Activated CD8-positive, alpha-beta memory T cell treated with anti-CD3 and anti-CD28 coated beads for 48 hours (primary cell): ENCODE measurements around the gene RPS2.

Source experiments
- DNase-seq, 3 experiments: peaks; one replicate each; pipeline ENCODE4 v3.0.0-alpha.2; 2020; ENCODE audit warnings: low read depth in 2 of 3, low spot score in 2 of 3

RPS2 gene

DNA sequence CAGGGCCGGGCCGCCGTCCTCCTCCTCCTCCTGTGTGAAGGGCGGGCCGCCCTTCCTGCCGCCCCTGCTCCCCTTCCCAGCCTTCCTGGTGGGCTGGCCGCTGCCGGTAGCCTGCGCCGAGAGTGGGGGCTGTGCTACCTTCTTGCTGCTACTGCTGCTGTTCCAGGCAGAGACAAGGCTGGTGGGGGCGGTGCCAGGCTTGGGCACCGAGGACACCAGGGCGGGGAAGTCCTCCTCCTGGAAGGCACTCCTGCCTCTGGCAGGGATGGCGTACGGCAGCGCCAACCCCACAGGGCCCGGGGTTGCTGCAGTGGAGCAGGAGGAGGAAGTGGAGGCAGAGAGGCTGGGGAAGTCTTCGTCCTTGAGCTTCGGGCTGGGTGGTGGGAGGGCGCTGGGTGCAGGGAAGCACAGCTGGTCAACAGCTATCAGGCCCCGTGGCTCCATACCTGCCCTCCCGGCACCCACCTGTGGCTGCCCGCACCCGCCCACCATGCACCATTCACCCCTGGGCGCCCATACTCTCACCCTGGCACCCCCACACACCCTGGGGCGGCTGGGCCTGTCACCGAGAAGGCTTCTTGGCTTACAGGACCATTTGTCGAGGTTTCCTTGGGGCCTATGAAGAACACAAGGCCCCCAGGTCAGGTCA is 35.4 kb upstream of the RPS2 start:
- no peak for DNase-seq

DNA sequence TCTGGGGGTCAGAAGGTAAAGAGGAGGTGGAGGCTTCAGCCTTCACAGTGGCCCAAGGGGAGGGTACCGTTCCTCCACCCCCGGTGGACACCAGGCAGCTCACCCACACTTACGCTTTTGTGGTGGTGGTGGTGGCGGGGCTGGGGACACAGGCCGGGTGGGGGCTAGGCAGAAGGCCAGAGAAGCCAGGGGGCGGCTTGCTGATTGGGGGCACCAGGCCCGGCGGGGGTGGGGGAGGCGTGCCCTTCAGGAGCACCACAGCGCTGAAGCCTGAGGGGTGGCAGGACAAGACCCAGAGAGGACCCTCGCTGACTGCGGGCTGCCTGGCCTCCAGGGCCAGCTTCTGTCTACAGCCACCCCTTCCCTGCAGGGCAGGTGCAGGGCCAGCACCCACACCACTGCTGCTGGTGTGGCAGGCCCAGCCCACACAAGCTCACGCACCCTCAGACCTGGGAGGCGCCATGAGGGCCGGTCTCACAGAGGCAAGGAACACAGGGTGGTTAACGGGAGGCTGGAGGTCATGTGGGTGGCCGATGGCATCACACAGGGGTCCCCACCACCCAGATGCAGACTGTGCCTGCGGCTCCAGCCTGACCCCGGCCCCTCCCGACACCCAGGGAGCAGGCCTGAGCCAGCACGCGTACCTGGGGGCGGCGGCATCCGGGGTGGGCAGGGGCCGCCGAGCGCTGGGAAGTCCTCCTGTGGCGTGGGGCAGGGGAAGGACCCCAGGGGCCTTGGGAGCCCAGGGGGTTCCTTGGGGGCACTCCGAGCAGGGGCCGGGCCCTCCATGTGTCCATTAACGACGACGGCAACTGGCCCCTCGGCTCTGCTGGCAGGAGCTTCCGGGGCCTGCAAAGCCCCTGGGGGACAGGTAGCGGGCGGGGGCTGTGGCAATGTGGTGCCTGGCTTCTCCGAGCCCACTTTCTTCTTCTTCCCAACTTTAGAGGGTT is 34.5 kb upstream of the RPS2 start:
- DNase-seq = no peak

DNA sequence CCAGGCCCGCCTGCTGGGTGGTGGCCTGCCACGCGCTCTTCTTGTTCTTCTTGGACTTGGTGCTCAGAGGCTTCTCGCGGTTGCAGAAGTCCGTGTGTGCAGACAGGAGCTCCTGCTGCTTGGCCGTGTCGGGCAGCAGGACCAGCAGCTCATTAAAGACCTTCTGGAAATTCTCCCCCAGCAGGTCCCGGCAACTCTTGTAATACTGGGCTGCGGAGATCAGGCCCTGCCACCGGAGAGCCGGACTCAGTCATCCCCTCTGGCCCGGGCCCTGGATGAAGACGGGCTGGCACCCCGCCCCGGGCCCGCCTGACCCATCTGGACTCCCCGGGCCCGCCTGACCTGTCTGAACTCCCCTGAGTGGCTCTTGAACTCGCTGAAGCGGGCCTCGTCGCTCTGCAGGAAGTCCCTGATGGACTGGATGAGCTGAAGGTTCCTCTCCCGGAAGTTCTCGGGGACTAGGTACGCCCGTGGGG is 33.8 kb upstream of the RPS2 start:
- DNase-seq = no peak

DNA sequence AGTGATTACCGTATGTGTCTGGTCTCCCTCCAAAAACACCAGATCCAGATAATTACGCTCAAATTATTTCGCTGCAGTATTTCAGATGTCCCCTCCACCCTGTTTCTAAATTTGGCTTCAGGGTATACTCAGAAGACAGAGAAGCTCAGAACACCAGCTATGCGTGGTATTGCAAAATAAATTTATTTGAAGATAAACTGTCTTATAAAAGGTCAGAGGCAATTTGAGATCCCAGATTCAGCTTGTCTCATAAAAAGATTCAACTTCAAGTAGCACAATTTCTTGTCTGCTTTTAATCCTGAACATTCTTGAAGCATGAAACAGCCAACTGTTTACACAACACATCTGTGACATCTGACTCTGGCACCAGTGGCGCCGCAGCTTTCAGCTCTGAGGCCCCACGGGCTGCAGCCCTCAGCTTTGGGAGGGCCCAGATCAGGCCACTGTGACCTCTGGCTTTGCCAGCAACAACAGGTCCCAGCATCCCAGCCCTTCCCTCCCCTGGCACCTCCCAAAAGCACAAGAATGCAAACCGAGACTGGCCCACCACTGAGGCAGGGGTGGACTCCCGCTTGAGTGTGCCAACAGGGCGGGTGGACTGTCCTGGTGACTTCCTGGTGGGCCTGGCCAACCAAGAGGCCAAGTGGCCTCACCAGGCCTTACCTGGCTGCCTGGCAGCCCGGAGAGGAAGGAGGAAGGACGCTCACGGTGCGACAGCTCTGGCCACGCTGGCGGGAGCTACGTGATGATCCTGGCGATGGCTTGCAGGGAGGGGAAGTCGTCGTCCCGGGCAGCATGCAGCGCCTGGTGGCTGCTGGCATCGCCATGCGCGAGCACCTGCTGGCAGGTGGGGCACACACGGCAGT is 33.1 kb upstream of the RPS2 start:
- DNase-seq = no peak

DNA sequence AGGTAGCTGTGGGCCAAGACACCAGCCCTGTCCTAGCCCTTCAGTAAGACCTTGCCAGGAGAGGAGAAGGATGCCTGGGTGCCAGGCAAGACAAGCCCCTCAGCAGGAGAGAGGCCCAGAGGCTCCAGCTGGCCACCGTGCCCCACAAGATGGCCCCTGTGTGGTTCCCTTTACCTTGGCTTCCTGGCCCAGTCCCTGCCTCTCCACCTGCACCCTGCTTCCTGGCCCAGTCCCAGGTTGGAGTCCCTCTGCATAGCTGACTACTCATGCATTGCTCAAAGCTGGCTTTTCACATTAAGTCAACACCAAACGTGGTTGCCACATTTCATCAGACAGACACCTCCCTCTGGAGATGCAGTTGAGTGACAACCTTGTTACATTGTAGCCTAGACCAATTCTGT is 29.1 kb upstream of the RPS2 start:
- no peak for DNase-seq

DNA sequence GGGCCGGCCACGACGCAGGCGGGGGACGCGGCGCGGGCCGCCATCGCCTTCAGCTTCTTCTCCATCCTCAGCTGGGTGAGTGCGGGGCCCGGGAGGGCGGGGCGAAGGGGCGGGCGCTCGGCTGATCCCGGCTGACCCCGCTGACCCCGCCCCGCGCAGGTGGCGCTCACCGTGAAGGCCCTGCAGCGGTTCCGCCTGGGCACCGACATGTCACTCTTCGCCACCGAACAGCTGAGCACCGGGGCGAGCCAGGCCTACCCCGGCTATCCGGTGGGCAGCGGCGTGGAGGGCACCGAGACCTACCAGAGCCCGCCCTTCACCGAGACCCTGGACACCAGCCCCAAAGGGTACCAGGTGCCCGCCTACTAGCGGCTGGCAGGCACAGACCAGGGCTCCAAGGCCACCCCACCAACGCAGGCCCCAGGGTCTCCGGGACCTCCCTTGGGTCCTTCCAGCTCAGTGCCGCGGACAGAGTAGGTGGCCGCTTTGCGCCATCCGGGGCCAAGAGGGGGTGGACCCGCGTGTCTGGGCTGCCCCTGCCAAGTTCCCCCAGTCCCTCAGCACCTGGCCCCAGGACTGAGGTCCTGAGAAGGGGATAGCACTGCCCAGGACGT is 28.2 kb upstream of the RPS2 start:
- no peak for DNase-seq

DNA sequence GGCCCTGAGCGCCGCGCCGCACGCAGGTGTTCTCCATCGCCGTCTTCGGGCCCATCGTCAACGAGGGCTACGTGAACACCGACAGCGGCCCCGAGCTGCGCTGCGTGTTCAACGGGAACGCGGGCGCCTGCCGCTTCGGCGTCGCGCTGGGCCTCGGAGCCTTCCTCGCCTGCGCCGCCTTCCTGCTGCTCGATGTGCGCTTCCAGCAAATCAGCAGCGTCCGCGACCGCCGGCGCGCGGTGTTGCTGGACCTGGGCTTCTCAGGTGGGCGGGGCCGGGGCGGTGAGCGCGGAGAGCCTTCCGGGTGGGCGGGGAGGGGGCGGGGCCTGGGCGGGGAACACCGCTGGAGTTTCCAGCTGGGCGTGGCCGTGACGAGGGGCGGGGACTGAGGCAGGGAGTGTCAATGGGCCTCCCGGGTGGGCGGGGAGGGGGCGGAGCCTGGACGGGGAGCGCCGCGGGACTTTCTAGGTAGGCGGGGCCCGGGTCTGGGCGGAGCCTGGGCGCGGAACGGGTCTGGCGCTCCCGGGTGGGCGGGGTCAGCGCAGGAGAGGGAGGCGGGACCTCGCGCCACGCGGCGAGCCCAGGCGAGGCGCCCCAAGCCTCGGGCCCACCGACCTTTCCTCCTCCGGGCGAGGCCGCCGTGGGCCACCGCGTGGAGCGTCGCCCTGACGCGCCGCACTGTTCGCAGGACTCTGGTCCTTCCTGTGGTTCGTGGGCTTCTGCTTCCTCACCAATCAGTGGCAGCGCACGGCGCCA is 27.5 kb upstream of the RPS2 start:
- DNase-seq = peak; percentile 92 to 98 (median 93)

DNA sequence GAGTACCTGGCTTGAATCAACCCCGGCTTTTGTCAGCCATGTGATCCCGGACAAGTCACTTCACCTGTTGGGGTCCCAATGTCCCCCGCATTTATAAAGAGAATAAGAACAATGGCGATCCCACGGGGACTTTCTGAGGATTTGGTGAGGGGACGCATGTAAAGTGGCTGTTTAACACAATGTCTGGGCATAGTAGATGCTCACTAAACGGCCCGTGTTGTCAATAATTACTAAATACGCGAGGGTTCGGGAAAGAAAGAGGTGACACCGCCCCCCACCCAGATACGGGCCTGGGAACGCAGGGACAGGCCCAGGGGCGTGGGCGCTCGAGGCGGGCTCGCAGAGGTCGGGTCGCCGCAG is 26.9 kb upstream of the RPS2 start:
- DNase-seq = no peak

DNA sequence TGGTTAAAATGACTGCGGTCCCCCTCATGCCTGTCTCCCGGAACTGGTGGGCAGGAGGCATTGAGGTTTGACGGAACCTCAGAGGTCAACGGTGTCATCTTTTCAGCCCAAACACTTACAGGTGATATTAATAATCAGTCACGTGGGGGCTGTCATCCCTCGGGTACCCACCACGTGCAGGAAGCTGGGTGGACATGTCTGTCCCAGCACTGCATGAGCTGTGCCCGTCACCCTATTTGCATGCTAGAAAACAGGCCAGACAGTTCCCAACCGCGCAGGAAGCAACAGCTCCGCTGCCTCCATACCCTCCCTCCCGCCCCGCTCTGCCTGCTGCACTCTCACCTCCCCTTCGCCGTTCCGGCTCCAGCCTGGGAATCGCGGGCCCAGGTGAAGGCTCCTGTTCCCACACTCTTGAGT is 26.5 kb upstream of the RPS2 start:
- peak in 1 of 3 experiments; percentile 38 for DNase-seq

DNA sequence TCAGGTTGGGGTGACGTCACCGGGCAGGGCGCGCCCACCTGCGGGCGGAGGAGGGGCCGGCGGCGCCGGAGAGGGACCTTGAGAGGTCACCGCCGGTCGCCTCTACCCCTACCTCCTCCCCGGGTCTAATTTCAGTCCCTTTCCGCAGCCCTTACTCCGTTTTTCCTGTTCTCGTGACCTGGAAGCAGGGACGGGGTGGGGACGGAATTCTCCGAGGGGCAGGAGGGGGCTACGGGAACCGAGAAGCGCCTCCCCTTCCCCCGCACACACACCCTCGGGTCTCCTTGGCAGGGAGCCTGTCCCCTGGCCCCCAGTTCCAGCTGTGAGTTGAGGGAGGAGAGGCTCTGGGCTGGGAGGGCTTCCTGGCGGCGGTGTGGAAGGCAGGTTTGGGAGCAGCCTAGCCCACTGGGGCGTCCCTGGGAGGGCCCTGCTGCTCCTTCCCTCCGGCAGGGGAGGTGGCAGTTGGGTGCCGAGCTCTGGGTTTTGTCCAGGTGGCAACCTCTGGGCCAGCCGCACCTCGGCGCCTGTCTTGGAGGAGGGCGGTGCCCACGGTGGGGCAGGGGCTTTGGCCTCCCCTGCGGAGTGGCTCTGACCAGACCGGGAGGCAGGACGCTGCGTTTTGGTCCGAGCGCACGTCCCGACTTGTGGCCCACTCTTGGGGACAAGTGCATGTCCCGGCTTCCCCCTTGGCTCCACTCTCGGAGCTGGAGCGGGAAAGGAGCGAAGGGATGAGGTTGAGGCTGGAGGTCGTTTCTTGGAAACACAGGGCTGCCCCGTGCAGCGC is 25.9 kb upstream of the RPS2 start:
- no peak for DNase-seq

DNA sequence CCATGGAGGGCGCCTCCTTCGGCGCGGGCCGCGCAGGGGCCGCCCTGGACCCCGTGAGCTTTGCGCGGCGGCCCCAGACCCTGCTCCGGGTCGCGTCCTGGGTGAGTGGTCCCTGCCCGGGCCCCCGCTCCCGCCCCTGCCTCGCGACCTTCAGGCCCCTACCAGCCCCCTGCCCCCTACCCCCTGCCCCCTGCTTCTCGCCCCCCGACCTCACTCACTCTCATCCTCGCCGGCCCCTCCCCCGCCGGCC is 25.4 kb upstream of the RPS2 start:
- no peak for DNase-seq

DNA sequence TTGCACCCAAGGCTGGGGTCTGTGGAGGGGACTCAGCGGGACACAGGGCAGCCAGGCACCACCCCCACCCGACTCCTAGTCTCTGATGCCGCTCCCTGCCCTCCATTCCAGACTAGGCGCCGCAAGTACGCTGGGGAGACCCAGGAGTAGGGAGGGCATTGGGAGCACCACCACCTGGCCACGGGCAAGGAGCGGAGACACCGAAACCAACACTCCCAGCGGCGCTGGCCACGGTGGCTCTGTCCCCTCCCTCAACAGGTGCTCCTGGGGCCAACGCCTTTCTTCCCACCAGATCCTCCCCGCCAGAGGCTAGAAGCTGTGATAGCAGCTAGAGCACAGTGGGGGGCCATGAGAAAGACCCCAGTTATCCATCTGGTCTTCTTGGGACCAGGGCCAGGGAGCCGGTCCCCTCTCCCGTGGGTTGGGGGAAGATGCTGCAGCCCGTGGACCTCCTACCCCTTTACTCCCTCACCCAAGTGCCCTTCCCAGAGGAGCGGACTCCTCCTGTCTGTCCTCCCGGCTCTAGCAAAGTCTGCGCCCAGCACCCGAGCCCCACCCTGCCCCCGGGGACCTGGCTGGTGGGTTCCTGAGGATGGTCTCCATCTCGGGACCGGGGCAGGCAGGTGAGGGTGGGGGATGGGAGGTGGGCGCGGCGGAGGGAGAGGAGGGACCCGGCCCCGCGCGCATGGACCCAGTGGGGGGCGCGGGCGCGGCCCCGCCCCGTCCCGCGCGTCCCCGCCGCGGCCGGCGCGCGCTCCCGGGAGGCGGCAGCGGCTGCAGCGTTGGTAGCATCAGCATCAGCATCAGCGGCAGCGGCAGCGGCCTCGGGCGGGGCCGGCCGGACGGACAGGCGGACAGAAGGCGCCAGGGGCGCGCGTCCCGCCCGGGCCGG is 24.8 kb upstream of the RPS2 start, which contains the start of gene SYNGR3:
SYNGR3 (plus strand) TSS at position 762 of the 892 bp plus-strand sequence. CDS start 133 bp downstream, outside the sequence.
- no peak for DNase-seq

DNA sequence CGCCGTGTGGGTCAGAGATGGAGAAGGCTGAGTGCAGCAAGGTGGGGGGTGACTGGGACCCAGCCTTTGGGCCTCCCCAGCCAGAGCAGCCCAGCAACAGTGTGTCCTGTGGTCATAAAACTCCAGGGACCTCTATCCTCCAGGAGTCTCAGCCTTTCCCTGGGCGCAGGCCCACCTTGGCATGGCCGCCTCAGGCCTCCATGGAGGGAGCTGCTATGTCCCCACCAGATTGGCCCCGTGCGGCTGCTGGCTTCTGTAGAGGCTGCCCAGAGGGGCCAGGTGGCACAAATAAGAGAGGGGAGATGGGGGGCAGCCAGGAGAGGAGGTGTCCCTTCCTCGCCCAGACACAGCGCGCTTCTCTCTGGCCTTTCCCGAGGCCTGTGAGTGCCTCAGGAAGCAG is 22.6 kb upstream of the RPS2 start:
- no peak for DNase-seq

DNA sequence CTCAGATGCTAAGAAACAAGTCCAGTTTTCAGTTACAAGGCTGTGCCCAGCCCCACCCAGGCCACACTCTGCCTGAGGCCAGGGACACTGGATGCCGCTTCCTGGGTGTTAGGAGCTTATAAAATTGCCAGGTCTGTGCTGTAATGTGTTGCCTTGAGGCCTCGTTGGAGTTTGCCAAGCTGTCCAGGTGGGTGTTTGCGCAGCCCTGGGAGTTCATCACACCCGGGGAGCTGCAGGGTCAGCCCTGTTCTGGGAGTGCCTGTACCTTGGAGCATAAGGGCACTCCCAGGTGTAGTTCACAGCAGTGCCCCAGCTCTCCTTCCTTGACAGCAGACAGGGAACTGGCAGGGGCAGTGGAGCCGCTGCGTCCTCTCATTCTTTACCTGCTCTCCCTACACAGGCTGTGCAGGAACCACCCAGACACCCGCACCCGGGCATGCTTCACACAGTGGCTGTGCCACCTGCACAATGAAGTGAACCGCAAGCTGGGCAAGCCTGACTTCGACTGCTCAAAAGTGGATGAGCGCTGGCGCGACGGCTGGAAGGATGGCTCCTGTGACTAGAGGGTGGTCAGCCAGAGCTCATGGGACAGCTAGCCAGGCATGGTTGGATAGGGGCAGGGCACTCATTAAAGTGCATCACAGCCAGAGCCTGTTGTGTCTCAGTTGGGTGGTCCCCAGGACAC is 21.0 kb upstream of the RPS2 start:
- no peak for DNase-seq

DNA sequence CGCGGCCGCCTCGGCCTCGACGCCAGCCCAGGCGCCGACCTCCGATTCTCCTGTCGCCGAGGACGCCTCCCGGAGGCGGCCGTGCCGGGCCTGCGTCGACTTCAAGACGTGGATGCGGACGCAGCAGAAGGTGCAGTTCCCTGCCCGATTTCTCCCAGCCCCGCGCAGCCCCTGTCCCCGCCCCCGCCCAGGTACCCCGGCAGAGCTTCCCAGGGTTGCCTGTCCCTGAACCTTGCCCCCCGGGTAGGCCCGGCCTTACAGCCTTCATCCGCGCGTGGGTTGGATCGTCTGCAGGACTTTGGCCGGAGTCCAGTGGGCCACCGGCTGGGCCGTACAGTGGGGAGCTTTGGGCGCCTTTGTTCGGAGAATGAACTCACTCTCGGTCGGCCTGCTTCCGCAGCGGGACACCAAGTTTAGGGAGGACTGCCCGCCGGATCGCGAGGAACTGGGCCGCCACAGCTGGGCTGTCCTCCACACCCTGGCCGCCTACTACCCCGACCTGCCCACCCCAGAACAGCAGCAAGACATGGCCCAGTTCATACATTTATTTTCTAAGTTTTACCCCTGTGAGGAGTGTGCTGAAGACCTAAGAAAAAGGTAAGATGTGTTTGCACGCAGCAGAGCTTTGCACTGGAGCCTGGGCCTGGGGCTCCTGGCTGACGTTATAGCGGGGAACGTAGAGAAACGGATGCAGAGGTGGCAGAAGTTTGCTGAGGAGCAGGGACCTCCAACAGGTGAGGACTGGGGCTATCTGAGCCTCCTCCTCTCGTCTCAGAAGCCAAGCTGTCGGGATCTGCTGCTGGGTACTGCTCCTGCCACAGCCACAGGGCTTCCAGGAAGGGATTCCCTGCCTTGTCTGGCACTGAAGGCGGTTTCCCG is 20.0 kb upstream of the RPS2 start:
- DNase-seq = no peak

DNA sequence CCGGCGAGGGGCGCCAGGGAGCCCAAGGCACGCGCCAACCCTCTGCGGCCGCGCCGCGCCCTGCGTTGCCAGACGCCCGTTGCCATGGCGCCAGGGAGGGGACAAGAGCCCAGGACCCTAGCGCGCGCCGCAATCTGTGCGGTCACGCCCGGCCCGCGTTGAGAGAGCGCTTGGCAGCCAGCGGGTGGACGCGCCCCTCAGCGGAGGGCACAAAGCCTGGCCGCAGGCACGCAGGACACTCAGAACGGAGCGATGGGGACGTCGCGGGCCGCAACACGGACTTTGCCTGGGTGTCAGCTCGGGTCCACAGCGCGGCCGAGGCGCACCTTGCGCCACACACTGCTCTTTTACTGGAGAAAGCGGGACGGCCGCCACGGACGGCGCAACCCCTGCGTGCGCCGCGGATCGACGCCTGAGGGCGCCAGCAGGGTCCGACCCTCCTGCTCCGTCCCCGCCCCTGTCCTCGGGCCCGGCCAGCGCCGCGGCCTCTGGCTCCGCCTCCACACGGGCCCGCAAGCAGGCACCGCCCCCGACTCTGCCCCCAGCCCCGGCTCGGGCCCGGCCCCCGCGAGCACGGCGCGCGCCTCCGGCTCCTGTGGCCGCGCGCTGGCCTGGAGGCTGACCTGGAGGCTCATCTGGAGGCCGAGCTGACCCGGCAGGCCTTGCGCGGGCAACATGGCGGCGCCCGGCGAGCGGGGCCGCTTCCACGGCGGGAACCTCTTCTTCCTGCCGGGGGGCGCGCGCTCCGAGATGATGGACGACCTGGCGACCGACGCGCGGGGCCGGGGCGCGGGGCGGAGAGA is 19.1 kb upstream of the RPS2 start, which contains the start of gene GFER:
GFER (plus strand) TSS at position 650 of the 803 bp plus-strand sequence; CDS start at position 676, 26 bp downstream.
- peak in 1 of 3 experiments; percentile 72 for DNase-seq
